LNCAP (cell line): ENCODE data around the gene USE1.

Source experiments
- CTCF ChIP-seq: fragments of 450-650 bp; IDR thresholded peaks from 2 replicates; pipeline ENCODE4 v1.5.1; 2017; ENCODE audit warnings: mild to moderate bottlenecking

The USE1 gene

GRCh38 chr19:17220207-17220758 lies 5.1 kb downstream of the USE1 start:
- TF ChIP-seq CTCF, result no peak

- TF ChIP-seq CTCF, result no peak
Observed at GRCh38 chr19:17225053-17225452, 9.9 kb downstream of the USE1 start.

- TF ChIP-seq CTCF, result no peak
Observed at GRCh38 chr19:17226002-17226933, 11.1 kb downstream of the USE1 start, which contains the start of gene OCEL1. Gene OCEL1 (plus strand): TSS chr19:17226226. CDS start chr19:17226248, 22 bp downstream.

GRCh38 chr19:17227798-17228367 lies 12.7 kb downstream of the USE1 start:
- TF ChIP-seq CTCF, result no peak

- TF ChIP-seq CTCF, result no peak
Observed at GRCh38 chr19:17229890-17230289, 14.7 kb downstream of the USE1 start.

- no peak for TF ChIP-seq CTCF
Observed at GRCh38 chr19:17232258-17232657, 17.1 kb downstream of the USE1 start.

GRCh38 chr19:17234911-17235299 lies 19.7 kb downstream of the USE1 start:
- TF ChIP-seq CTCF, result no peak
